AG10803 (cell line): ENCODE data around the gene SLC35C1.
A peak's percentile ranks its signal among the peaks of the same experiment; 100 is the strongest.

Experiments
- DNase-seq: peaks from one replicate; pipeline ENCODE4 v3.0.0; 2010; ENCODE audit warnings: low read depth
- H3K4me3 ChIP-seq: 2 replicates; pipeline ENCODE4 v1.5.1; 2011; ENCODE audit warnings: mild to moderate bottlenecking, low read length, control low read depth
- TF ChIP-seq, protein P1 (sequence below): conservative IDR thresholded peaks from 2 replicates; pipeline ENCODE4 v1.5.1; 2011; ENCODE audit warnings: mild to moderate bottlenecking, low read length, control low read depth, inconsistent platforms

Gene SLC35C1

DNA sequence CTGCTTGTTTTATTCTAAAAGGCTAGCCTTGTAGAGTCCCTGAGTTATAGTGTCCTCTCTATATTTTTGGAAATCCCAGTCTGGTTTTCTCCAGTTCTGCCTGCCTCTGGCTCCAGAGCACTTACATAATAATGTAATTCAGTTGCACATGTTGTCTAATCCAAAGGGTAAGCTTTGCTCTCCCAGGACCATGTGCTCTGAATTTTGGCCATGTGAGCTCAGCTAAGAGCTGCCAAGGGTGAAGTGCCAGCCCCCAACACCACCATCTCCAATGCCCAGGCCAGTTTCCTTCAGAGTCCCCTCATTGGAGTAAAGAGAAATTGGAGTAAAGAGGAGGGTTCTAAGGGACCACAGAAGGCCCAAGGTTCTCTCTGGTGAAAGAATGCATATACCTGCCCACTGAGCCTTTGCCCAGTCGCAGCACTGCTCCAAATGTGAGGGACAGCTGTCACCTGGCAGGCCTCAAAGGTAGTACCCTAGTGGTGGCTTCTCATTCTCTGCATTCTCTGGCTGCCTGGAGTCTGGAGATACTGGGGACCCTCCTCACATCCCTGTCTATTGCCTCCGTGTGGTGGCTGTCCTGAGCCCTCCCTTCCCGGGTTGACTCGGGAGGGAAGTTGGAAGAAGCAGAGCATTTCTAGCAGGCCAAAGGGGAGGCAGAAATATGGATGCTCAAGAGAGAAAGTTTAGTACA, 47.2 kb downstream of the SLC35C1 start:
- peak; percentile 57 for DNase-seq
- TF ChIP-seq, protein P1, sequence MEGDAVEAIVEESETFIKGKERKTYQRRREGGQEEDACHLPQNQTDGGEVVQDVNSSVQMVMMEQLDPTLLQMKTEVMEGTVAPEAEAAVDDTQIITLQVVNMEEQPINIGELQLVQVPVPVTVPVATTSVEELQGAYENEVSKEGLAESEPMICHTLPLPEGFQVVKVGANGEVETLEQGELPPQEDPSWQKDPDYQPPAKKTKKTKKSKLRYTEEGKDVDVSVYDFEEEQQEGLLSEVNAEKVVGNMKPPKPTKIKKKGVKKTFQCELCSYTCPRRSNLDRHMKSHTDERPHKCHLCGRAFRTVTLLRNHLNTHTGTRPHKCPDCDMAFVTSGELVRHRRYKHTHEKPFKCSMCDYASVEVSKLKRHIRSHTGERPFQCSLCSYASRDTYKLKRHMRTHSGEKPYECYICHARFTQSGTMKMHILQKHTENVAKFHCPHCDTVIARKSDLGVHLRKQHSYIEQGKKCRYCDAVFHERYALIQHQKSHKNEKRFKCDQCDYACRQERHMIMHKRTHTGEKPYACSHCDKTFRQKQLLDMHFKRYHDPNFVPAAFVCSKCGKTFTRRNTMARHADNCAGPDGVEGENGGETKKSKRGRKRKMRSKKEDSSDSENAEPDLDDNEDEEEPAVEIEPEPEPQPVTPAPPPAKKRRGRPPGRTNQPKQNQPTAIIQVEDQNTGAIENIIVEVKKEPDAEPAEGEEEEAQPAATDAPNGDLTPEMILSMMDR, result no peak; the same call in 1 of the 2 replicates
- no peak overlapping the region for H3K4me3 ChIP-seq

DNA sequence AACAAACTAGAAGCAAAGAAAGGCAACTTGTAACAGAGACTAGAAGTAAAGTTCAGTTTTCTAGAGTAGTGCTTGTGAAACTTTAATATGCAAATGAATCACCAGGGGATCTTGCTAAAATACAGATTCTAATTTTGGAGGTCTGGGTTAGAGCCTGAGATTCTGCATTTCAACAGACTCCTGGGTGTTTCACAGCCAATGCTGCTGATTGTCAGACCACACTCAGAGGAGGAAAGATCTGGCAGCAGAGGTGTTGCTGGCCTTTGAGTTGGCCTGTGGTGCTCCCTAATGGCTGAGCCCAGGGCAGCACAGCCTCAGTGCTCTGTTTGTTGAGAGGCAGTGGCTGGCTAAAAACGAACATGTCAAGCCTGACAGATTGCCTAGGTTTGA, 47.8 kb downstream of the SLC35C1 start:
- TF ChIP-seq, protein P1, result no peak
- H3K4me3 ChIP-seq, result no peak overlapping the region
- DNase-seq, result no peak

DNA sequence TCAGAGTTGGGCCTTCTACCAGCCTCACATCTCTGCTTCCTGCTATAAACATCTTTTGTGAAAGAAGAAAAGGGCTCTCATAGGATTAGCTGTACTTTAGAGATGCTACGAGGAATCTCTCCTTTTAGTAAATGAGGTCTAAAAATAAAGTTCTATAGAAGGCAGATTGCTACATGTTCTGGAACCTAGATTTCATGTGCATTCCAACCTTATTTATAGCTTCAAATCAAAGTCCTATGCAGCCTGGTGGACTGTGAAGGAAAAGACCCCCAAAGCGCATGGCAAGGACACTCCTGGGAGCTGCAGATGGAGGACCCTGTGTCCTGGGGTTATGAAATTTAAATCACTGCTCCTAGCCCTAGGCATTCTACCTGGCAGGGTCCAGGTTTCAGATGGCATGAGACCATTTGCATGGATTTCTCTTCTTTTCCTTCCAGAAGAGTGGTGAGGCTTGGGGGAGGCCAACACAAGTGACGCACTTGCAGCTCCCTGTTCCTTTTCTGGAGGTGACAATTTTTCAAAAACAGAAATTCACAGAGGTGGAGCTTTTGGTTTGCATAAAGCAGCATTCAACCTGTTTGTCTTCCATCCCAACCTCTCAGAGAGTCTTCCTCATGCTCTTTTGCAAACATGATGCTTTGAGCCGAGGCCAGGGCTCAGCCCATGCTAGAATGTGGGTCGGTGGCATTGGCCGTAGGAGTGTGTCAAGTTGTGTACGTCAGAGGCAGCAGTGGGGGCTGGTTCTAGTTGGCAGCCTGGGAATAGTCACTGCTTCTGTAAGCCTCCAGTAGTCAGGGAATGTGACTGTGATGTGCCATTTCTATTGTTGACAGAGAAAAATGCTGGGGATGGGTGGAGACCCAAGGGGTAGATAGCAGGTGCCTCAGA, 48.6 kb downstream of the SLC35C1 start:
- no peak for DNase-seq
- TF ChIP-seq, protein P1, result no peak
- H3K4me3 ChIP-seq, result no peak overlapping the region

DNA sequence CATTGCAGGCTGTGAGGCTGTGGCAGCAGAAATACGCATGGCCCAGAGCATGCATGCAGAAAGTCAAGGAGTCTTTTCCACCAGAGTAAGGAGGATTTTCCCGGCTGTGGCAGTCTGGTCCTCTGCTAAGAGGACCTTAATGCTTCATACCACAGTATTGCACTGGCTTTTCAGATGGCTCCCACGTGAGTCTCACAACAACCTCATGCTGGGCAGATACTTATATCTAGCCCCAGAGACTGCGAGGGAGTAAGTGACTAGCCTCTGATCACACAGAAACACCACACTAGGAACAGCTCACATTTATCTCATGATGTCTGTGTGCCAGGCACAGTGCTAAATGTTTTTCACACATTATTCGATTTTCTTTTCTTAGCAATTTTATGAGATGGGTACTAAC, 50.4 kb downstream of the SLC35C1 start:
- no peak overlapping the region for H3K4me3 ChIP-seq
- DNase-seq, result peak; percentile 64
- TF ChIP-seq, protein P1, result no peak

DNA sequence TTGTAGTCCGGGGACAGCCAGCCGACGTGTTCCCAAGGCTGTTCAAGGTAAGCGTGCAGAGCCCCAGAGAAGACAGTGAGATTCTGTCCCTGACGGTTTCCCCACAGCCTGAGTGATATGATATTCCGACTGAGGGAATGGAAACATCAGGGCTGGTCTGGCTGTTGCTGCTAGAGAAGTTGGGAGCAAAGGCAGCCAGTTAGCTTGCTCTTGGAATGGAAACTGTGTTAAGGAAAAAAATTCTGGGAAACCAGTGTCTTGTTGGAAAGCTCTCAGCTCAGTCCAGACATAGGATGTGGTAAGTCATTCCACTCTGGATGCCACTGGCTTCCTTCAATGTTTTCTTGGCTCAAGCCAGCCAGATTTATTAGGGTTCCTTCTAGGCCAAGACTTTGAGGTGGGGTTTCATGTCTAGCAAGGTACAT, 51.1 kb downstream of the SLC35C1 start:
- DNase-seq, result peak; percentile 97
- TF ChIP-seq, protein P1, result no peak
- H3K4me3 ChIP-seq, result no peak overlapping the region

DNA sequence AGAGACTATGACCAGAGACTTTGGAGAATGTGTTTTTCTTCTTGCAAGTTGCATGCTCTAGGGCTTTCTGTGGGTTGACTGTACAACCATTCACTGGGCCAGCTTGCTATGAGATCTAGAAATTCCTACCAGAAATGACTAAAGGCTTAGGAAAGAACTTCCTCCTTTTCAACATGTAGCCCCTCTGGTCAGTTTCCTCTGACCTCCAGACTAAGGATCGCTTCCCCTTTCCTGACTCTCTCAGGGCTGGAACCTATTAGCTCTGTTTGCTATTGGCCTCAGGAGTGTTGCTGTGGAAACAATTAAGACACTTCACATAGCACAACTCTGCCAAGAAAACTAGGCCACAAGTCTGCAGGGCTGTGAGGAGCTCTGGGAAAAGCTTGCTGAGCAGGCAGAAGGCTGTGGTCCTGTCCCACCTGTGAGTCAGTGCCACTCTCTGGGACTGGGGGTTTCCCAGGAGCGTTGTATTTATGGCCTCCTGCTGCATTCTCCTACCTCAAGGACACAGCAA, 53.1 kb downstream of the SLC35C1 start:
- peak; percentile 99 for DNase-seq
- TF ChIP-seq, protein P1, result no peak
- no peak overlapping the region for H3K4me3 ChIP-seq
